ENCODE results near the gene YRDC. TPM values are rescaled to one million over a fixed set of nuclear protein-coding genes. Genes with fewer than 3 reads are reported as not detected.

YRDC gene
- total RNA-seq, 2 donors from 2014 or later = 6.2 to 11.9 TPM

DNA sequence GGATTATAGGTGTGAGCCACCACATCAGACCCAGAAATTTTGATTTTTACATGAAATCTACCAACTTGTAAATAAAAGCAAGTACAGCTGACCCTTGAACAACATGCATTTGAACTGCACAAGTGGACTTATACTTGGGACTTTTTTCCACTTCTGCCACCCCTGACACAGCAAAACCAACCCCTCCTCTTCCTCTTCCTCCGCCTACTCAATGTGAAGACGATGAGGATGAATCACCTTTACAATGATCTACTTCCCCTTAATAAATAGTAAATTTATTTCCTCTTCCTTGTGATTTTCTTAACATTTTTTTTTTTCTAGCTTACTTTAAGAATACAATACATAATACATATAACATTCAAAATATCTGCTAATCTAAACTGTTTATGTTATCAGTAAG lies 17.5 kb upstream of the YRDC start:
- no peaks in the 10 kb centered on the region for H3K9me3 ChIP-seq
- intact Hi-C loops (cut with DNase I) = no loop called here
- ATAC-seq = no peak
- 67 to 72% methylated on average over 2 of the region's 2 CpGs for WGBS, 2 donors
- H3K27me3 ChIP-seq = no peaks in the 10 kb centered on the region
- no peak for DNase-seq
- TF ChIP-seq, protein P1, sequence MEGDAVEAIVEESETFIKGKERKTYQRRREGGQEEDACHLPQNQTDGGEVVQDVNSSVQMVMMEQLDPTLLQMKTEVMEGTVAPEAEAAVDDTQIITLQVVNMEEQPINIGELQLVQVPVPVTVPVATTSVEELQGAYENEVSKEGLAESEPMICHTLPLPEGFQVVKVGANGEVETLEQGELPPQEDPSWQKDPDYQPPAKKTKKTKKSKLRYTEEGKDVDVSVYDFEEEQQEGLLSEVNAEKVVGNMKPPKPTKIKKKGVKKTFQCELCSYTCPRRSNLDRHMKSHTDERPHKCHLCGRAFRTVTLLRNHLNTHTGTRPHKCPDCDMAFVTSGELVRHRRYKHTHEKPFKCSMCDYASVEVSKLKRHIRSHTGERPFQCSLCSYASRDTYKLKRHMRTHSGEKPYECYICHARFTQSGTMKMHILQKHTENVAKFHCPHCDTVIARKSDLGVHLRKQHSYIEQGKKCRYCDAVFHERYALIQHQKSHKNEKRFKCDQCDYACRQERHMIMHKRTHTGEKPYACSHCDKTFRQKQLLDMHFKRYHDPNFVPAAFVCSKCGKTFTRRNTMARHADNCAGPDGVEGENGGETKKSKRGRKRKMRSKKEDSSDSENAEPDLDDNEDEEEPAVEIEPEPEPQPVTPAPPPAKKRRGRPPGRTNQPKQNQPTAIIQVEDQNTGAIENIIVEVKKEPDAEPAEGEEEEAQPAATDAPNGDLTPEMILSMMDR (IDR thresholded peaks at IDR 0.05) = no peak
- TF ChIP-seq POLR2A (IDR thresholded peaks at IDR 0.05) = no peak
- no peak overlapping the region for H3K27ac ChIP-seq
- H3K4me3 ChIP-seq = no peak overlapping the region
- no peaks in the 10 kb centered on the region for H3K4me1 ChIP-seq
- peaks cover 10 to 18% of the 10 kb centered on the region in 2 donors for H3K36me3 ChIP-seq (replicated peaks in 1 of 2; ENCODE audit: insufficient read depth in 1 of 2, low read depth in 2 of 2)

DNA sequence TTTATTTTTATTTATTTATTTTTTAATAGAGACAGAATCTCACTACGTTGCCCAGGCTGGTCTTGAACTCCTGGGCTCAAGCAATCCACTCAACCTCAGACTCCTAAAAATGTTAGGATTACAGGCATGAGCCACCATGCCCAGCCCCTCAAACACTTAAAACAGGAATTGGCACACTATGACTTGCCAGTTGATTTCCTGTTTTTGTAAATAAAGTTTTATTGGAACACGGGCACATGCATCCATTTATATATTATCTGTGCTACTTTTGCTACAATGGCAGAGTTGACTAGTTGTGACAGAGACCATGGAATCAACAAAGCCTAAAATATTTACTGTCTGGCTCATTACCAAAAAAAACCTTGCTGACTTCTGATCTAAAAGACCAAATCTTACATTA lies 16.0 kb upstream of the YRDC start:
- intact Hi-C loops (cut with DNase I) = no loop called here
- ATAC-seq = no peak
- Histone ChIP-seq H3K27ac (no peak overlapping the region), H3K4me3 (no peak overlapping the region), H3K36me3 (replicated peaks in 1 of 2; ENCODE audit: insufficient read depth in 1 of 2, low read depth in 2 of 2) (peaks cover 10 to 18% of the 10 kb centered on the region in 2 donors), H3K9me3 (no peaks in the 10 kb centered on the region), H3K27me3 (no peaks in the 10 kb centered on the region), H3K4me1 (no peaks in the 10 kb centered on the region)
- DNase-seq = no peak
- no peak for TF ChIP-seq POLR2A (IDR thresholded peaks at IDR 0.05)
- TF ChIP-seq, protein P1 (IDR thresholded peaks at IDR 0.05) = no peak
- 96 to 98% methylated on average over 2 of the region's 2 CpGs for WGBS, 2 donors

DNA sequence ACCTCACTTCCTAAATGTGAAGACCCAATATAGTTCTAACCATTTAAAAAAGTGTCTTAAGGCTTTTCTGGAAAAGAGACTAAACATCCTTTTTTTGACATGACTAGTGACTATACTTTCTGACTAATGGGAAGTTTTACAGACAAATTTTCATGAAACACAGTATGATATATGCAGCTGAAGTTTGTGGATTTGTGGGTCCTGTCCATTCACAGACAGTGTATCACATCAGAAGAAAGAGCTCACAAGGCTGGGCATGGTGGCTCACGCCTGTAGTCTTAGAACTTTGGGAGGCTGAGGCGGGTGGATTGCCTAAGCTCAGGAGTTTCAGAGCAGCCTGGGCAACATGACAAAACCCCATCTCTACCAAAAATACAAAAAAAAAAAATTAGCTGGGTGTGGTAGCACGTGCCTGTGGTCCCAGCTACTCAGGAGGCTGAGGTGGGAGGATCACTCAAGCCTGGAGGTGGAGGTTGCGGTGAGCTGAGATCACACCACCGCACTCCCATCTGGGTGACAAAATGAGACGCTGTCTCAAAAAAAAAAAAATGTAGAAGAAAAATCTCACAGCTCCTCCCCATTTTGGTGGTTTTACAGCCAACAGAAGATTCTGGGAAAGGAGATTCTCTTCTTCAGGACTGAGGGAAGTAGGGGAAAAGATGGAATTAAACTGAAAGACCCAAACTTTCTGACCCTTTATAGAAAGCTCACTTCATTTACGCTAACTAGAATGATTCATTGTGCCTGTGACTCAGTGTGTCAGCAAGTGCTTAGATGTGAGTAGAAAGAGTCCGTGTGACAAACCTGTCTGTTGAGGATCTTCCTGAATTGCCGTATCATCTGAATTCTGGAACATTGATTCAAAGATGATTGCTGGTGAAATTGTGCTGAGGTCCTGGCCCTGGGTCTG lies 15.2 kb upstream of the YRDC start:
- Histone ChIP-seq H3K27me3 (no peaks in the 10 kb centered on the region), H3K4me3 (no peak overlapping the region), H3K4me1 (no peaks in the 10 kb centered on the region), H3K9me3 (no peaks in the 10 kb centered on the region), H3K36me3 (replicated peaks in 1 of 2; ENCODE audit: insufficient read depth in 1 of 2, low read depth in 2 of 2) (peaks cover 10 to 18% of the 10 kb centered on the region in 2 donors), H3K27ac (no peak overlapping the region)
- no peak for DNase-seq
- 88 to 92% methylated on average over 9 of the region's 9 CpGs for WGBS, 2 donors
- TF ChIP-seq, protein P1 (IDR thresholded peaks at IDR 0.05) = no peak
- no peak for TF ChIP-seq POLR2A (IDR thresholded peaks at IDR 0.05)
- no peak for ATAC-seq
- intact Hi-C loops (cut with DNase I) = no loop called here

DNA sequence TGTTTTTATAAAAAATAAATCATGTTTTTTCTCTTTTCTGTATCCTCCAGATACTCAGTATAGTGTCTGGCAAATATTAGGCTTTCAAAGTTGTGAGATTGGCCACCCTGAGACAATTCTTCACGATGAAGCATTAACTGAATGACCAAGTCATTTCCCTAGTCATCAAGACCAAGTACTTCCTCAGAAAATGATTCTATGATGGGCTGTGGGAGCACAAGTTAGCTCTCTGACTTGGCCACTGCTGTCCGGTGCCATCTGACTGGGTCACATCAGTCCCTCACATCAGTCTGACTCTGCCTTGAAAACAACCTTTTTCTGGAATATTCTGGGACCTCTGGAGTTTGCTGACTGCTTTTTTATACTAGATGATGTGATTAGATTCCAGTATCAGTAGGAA lies 13.5 kb upstream of the YRDC start:
- H3K4me3 ChIP-seq = no peak overlapping the region
- H3K27ac ChIP-seq = no peak overlapping the region
- TF ChIP-seq, protein P1 (IDR thresholded peaks at IDR 0.05) = no peak
- TF ChIP-seq POLR2A (IDR thresholded peaks at IDR 0.05) = no peak
- 85 to 90% methylated on average over 2 of the region's 2 CpGs for WGBS, 2 donors
- ATAC-seq (no peak), DNase-seq (no peak)
- peaks cover 8% of the 10 kb centered on the region for H3K4me1 ChIP-seq
- no peaks in the 10 kb centered on the region for H3K27me3 ChIP-seq
- H3K9me3 ChIP-seq = no peaks in the 10 kb centered on the region
- peaks cover 10 to 18% of the 10 kb centered on the region in 2 donors for H3K36me3 ChIP-seq (replicated peaks in 1 of 2; ENCODE audit: insufficient read depth in 1 of 2, low read depth in 2 of 2)
- intact Hi-C loops (cut with DNase I) = no loop called here

All from body of pancreas (tissue), 4 donors.